ENCODE results near the gene HMGA1.
"Not testable (repeated sequence)": the region's sequence is repeated elsewhere in the genome, so short reads cannot be mapped to it uniquely, and the experiment has no call there.

Gene HMGA1

DNA sequence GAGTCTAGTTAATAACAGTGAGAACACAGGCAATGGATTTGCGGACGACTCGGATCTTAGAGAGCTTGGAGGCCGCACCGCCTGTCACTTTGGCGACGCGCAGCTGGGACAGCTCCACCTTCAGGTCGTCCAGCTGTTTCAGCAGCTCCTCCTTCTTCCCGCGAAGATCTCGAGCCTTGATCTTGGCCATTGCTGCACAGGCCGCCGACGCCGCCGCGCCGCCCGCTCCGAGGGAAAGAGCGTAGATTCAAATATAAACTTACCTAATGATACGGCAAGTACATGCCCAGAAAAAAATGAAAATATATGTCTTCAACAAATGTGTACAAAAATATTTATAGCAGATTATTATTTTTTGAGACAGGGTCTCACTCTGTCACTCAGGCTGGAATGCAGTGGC is 26.8 kb downstream of the HMGA1 start:
- not testable (repeated sequence) for DNase-seq

DNA sequence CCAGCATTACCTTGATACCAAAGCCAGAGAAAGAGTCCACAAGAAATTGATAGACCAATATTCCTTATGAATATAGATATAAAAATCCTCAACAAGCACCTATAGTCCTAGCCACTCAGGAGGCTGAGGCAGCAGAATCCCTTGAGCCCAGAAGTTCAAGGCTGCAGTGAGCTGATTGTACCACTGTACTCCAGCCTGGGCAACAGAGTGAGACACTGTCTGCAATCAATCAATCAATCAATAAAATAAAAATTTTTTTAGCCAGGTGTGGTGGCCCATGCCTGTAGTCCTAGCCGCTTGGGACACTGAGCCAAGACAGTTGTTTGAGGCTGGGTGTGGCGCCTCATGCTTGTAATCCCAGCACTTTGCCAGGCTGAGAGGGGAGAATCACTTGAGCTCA is 31.1 kb downstream of the HMGA1 start:
- DNase-seq, result no peak

DNA sequence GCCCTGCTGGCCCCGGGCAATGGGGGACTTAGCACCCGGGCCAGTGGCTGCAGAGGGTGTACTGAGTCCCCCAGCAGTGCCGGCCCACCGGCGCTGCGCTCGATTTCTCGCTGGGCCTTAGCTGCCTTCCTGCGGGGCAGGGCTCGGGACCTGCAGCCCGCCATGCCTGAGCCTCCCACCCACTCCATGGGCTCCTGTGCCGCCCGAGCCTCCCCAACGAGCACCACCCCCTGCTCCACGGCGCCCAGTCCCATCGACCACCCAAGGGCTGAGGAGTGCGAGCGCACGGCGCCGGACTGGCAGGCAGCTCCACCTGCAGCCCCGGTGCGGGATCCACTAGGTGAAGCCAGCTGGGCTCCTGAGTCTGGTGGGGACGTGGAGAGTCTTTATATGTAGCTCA is 32.5 kb downstream of the HMGA1 start:
- DNase-seq, result not testable (repeated sequence)

DNA sequence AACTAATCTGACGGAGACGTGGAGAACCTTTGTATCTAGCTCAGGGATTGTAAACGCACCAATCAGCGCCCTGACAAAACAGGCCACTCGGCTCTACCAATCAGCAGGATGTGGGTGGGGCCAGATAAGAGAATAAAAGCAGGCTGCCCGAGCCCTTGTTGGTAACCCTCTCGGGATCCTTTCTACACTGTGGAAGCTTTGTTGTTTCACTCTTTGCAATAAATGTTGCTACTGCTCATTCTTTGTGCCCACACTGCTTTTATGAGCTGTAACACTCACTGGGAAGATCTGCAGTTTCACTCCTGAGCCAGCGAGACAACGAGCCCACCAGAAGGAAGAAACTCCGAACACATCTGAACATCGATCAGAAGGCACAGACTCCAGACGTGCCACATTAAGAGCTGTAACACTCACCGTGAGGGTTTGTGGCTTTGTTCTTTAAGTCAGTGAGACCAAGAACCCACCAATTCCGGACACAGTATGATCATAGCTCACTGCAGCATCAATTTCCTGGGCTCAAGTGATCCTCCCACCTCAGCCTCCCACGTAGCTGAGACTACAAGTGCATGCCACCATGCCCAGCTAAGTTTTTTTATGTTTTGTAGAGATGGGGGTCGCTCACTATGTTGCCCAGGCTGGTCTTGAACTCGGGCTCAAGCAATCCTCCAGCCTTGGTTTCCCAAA is 33.1 kb downstream of the HMGA1 start:
- DNase-seq, result not testable (repeated sequence)

DNA sequence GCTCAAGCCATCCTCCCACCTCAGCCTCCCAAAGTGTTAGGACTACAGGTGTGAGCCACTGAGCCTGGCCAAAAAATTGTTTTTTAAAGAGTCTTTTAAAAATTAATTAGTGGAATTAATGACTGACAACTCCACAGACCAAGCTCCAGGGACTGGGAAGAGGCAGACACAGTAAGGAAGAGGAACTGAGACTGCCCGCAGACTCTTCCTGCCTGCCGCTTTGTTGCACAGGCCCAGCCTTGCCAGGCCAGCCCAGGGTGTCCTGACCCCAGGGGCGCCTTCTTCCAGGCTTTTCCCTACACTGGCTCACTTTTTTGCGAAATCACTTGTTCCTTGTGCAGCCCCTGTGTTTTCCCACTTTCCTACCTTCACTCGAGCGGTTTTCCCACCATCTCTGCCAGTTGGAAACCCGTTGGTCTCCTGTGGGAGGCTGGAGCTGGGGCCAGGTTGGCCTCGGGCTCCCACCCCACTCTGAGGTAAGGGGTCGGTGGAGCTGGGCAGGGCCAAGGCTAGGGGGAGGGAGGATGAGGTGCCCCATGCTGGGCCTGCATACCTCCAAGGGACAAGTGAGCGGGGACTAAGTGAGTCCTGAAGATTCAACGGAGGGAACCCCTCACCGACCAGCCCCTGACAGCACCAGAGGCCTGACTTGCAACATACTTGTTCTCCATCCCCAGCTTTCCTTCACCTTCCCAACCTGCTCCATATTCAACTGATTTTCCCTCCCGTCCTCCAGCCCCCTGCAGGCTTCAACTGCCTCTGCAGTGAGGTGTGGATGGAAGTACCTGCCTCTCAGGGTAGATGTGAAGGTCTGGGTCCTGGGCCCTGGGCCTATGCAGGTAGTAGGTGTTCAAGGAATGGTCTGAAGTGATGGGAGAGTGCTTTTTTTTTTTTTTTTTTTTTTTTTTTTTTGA is 35.6 kb downstream of the HMGA1 start:
- DNase-seq, result no peak

DNA sequence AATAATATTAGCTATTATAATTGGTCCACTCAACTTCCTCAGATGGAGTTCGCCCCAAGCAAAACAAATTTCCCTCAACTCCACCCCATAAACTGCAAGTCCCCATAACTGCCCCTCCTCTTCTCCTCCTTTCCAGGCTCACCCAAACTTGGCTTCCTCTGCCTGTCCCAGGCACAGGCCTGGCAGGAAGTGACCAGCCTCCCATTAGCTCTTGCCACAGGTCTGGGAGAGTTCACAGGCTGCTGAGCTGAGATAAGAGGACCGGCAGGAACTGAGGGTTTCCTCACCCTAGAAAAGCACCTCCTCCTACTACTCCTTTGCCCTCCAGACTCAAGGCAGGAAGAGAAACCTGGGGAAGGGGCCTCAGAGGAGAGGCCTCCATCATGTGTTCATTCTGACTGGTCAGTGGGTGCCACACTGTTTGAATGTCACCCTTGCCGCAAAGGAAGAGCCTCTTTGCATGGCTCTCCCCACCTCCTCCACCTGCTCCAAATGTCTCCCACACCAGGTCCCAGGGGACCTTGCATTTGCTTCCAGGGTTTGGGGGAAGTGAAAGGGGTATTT is 36.7 kb downstream of the HMGA1 start:
- DNase-seq, result no peak

DNA sequence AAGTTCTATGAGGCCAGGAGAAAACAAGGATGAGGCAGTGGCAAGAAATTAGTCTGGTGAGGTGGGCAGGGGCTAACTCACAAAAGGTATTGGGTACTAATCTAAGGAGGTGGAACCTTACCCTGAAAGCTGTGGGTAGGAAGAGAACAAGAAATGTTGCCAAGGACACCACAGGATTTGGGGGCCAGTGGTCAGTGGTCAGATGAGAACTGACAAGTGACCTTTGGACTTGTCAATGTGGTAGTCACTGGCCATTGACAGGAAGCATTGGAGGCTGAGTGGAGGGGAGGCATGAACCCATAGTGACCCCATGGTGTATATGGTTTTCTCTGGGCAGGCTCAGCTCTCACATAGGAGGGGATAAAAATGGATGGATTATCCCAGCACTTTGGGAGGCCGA is 37.5 kb downstream of the HMGA1 start:
- DNase-seq, result no peak

DNA sequence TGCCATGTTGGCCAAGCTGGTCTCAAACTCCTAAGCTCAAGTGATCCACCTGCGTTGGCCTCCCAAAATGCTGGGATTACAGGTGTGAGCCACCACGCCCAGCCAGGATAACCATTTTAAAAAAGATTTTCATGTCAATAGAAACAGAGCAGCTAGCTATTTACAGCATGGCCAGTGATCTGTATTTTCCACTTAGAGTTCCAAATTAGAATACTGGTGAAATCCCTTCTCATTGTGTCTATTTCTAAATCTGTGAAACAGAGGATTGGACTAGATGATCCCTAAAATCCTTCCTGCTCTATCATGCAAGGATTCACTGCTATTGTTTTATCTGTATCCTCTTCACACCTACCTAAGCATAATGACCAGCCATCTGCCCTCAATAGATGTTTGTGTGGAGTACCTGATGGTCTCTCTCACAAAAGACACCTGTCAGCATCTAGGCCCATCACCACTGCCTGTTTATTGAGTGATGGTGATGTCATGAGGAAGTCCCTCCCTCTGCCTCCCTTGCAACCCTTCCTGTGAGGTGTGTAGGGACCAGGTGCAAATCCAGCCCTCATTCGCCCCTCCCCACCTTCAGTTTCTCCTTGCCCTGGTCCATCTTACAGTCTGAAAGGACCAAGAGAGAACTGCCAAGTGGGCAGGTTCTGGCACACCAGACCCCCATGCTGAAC is 38.6 kb downstream of the HMGA1 start:
- DNase-seq, result peak; percentile 20

DNA sequence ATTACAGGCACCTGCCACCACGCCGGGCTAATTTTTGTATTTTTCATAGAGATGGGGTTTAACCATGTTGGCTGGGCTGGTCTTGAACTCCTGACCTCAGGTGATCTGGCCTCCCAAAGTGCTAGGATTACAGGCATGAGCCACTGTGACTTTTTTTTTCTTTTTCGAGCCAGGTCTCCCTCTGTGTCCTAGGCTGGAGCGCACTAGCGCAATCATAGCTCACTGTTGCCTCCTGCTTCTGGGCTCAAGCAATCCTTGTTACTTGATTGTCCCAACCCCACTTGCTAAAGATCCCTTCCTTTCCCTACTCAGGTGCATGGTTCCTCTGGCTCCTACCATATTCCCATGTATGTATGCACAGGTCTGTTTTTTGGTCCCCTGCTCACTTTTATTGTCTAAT is 39.5 kb downstream of the HMGA1 start:
- no peak for DNase-seq

DNA sequence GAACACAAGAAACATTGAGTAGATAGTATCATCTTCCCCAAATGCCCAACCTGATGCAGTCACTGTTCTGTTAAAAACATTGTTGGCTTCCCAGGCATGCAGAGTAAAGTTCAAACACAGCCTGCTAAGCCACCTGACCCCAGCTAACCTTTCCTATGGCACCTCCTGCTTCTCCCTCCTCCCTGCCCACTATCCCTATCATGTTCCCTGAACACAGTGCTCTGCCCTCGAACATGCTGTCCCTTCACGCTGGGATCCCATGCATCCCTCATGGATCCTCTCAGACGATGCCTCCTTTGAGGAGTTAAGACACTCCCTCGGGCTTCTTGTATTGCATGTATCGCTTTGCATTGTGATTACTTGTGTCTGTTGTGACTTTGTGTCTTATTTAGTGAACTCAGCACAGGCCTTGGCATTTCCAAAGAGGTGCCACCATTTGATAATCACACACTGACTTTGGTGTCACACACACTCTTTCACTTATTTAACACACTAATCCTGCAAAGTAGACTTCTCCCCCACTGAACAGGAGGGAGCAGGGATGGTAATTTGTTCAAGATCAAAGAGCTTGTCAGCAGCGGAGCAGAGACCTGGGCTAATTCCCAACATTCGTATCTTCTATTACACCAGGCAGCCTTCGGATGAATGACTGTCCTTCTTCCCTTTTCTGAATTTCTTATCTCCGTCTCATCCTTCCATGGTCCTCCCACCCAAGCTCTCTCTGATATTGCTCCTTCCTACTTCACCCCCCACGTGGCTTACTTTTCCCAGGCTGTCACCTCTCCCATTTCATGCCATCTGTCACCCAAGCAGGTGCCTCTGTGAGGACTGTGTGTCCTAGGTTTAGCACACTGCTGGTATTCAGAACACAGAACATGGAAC is 40.4 kb downstream of the HMGA1 start:
- no peak for DNase-seq

DNA sequence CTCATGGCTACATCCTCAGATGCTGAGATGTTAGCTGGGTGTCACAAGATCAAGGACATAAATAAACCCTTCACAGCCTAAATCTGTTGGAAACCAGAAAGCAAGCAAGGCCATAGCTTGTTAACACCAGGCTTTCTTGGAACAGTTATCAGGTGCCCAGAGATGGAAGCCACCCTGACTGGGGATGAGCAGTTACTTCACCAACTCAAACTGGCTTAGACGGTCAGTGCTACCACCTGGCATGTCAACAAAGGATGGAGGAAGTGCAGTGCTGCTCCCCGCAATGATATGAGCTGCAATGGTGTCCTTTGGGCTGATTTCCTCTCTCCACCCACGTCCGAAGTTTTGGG is 41.1 kb downstream of the HMGA1 start:
- DNase-seq, result no peak

DNA sequence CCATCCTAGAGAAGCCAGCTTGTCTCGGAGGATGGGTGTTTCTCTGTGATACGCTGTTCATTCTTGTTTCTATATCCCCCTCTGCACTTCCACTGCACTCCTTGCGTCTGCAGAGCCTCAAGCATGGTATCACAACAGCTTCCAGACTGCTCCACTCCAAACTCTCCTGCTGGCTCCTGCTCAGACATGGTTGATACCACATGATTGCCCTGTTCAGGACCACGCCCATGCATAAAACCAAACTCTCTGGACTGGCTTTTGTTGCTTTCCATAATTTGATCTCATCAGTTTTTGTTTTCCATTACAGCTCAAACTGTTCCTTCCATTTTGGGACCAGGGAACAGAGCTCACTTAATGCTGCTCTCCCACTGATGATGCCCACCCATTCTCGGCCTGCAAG is 42.2 kb downstream of the HMGA1 start:
- no peak for DNase-seq

DNA sequence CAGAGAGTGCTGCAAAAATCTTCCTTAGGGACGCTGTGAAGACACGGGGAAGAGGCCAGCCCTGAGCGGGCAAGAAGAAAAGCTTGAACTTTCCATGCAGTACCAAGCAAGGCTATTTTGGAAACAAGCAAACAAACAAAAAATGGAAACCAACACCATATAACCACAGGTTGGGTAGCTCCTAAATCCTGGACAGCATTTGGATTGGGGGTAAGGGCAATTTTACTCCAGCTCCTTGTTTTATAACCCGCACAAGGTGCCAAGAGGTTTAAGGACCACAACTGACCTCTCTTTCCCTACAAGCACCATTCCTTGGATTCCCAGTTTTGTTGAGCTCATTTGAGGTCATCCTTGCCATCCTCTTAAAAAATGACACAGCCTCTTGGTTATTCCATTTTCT is 43.5 kb downstream of the HMGA1 start:
- DNase-seq, result no peak

DNA sequence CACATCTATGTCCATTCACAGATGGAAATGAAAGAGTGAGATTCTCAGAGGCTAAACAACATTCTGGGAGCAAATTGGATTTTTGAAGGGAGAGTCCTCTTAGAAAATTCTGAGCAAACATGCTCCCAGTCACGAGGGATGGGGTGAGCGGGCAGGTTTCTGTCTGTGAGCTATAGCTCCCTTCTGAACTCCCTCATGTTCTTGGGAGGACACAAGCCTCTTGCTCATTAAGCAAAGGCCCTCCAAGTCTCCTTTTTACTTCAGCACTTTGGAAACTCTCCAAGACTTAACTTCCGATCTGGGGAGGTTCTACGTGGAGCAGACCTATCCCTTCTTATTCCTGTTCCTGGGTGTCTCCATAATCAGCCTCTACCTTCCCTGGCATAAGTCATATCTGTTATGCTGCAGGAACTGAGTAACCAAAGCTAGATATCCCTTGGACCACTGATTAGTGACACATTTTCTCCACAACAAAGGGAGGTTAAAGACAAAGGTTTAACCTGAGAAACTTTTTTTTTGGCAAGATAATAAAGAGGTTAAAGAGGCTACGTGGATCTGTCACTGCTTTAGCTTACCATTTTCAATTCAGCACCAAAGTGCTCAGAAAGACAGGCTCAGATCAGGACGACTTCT is 45.1 kb downstream of the HMGA1 start:
- DNase-seq, result no peak

DNA sequence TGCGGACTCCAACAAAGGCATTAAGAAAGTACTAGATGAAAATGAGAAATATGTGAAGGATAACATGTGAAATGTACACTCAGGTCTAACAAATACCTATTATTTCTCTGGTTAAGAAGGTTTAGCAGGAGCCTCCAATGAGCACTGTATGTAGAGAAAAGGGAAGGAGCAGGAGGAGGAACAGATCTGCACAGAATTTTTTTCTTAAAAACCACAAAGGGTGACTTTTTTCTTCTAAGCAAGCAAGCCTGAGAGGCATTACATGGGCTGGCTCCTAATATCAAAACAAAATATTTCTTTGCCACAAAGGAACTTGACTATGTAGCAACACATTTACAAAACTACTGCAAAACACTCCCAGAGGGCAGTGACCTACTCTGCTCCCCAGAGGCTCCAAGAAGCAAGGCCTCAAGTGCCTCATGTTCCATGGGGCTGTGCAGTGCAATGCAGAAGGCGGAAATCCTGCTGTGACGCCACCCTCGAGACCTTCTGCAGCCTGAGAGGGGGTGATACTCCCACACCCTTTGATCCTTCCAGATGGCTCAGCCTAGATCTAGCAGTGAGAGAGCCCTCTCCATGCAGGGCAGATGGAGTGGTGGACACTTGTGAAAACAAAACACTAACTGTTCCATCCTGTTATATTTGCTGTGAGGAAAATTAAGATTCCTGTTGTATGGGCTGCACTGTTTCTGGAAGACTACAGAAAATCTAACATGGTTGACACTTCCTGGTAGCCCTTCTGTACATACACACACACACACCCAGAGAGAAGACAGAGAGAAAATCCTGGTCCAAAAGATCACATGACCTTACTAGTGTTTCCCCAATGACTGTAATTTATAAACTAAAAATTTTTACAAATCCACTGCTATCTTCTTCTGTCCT is 48.1 kb downstream of the HMGA1 start:
- DNase-seq, result no peak

DNA sequence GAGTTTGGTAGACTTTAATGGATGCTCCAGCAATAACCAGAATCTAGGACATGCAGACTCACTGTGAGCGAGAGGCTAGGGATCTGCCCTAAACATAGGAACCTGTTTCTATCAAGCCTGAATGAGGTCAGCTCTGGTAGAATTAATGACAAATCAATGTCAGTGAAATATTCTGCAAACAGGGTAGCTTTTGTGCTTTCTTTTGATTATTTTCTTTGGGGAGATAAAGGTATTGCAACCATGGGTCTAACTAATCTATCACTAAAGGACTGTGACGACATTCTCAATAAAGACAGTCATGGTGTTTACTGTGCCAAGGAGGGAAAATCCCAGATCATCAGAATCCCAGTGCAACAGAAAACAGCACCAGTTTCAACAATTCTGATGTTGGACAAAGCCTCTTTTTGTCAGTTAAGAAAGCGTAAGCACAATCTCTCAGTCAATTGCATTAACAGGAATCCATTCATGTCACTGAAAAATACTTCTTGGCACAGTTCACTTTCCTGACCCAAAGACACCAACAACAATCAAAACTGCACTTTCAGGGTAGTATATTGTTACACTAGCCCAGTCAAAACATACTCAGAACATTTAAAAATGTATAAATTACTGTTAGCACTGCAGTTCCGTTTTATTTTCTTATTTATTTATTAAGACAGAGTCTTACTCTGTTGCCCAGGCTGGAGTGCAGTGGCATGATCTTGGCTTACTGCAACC is 48.9 kb downstream of the HMGA1 start:
- no peak for DNase-seq

DNA sequence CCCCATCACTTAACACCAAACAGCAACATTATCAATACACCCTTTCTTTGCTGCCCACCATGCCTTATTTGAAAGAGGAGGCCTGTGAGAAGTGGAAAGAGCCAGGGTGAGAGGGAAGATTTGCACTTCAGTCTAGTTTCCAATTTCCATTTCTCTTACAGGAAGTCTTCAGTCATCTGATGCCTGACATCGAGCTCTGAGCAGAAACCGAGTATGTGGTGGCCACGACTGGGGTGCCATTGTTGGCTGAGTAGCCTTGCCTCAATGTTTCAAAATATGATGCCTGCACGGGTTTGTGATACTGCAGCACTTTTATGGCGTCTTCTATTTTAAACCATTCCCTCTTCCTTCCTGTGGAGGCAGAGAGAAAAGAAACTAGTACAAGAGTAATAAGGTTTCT is 51.9 kb downstream of the HMGA1 start:
- no peak for DNase-seq

DNA sequence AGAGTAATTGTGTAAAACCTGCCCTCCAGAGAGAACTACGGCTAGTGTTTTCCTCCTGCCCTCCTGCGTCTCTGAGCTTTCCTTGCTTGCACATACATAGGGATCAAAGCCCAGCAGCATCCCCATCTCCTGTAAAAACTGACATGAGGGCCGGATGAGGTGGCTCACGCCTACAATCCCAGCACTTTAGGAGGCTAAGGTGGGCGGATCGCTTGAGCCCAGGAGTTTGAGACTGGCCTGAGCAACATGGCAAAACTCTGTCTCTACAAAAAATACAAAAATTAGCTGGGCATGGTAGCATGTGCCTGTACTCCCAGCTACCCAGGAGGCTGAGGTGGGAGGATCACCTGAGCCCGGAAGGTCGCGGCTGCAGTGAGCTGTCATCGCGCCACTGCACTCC is 52.5 kb downstream of the HMGA1 start:
- DNase-seq, result no peak

DNA sequence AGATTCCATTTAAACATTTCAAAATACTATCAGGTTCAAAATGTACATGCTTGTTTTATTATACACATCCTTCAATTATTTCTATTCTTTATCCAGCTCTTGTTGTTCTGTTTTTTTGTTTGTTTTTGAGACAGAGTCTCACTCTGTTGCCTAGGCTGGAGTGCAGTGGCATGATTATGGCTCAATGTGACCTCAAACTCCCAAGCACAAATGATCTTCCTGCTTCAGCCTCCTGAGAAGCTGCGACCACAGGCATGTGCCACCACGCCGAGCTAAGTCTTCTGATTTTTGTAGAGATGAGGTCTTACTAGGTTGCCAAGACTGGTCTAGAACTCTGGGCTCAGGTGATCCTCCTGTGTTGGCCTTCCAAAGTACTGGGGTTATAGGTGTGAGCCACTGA is 56.3 kb downstream of the HMGA1 start:
- no peak for DNase-seq

DNA sequence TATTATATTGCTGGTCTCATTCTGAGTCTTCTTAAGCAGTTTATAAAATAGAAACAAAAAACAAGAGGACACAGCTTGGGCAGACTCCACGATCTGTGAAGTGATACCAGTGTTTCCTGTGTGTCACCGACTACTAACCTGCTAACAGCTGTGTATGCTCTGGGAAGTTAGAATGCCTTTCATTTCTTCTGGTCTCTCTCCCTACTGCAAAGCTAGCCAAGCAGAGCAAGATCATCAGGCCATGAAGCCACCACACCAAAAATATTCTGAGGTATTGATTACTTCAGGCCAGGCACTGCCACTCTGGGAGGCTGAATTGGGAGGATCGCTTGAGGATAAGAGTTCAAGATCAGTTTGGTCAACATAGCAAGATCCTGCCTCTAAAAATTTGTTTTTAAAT is 59.0 kb downstream of the HMGA1 start:
- no peak for DNase-seq

Measured in NCI-H146 (cell line).